NOMO-1 (cell line): ENCODE results near the gene GOLIM4.

Experiments used
- DNase-seq, 2 experiments: peaks; one replicate each; lab custom pipeline; 2025; ENCODE audit not compliant: unreplicated experiment in 2 of 2; lab: John Stamatoyannopoulos, UW

The GOLIM4 gene

DNA sequence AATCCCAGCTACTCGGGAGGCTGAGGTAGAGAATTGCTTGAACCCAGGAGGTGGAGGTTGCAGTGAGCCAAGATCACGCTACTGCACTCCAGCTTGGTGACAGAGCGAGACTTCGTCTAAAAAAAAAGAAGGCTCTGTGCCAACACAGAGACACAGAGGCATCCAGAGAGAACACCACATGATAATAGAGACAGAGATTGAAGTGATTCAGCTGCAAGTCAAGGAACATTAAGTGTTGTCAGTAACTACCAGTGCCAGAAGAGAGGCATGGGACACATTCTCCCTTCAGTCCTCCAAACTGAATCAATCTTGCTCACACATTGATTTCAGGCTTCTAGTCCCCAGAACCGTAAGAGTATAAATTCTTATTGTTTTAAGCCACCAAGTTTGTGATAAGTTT, 97.5 kb downstream of the GOLIM4 start:
- no peak for DNase-seq

DNA sequence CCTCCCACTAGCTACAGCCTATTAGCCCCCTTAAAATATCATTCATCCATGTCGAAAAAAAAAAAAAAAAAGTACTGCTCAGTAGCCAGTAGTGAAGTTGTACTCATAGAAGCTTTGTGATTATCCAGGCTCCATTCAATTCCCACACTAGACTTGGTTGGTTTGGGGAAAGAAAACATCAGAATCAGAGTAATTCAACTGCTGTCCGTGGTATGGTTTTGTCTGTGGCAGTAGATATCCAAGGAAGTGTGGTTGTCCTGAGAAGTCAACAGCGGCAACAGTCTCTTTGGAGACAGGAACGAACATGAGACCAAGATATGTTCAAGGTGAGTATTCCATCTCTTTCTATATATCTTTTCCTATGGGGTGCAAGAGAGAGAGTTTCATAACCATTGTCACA, 99.2 kb downstream of the GOLIM4 start:
- DNase-seq = no peak

DNA sequence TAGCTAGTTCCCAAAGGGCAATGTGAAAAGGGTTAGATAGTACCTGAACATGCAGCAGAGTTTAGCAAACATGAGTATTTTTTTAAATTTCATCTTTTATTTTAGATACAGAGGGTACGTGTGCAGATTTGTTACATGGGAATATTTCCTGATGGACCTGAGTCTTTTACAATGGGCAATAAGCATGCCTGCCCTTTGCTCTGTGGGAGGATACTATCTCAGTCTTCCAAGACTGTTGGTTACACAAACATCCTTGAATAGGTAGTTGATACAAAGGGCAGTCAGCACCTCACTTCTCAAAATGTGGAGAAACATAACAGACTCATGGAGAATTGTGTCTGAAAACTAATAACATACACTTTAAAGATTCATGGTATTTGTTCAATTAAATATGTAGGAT, 103.3 kb downstream of the GOLIM4 start:
- no peak for DNase-seq

GRCh38 chr3:167991213-167991612, 104.5 kb downstream of the GOLIM4 start:
- DNase-seq = no peak

GRCh38 chr3:167989999-167990398, 105.7 kb downstream of the GOLIM4 start:
- no peak for DNase-seq

DNA sequence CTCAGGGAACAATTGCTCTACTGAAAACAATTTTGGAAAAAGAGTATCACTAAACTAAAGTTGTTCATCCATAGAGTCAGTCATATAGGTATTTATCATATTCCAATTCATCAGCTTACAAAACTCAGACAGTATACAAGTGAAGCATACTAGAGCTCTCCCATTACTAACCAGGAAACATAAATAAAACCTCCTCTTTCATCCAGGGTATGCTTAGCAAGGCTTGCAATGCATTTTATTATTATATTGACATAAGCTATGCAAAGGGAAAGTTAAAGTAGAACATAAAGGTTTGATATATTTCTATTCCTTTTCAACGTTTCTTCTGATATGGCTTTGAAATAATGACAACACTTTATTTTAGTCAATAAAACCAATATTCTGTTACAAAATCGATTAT, 106.7 kb downstream of the GOLIM4 start:
- DNase-seq = no peak

DNA sequence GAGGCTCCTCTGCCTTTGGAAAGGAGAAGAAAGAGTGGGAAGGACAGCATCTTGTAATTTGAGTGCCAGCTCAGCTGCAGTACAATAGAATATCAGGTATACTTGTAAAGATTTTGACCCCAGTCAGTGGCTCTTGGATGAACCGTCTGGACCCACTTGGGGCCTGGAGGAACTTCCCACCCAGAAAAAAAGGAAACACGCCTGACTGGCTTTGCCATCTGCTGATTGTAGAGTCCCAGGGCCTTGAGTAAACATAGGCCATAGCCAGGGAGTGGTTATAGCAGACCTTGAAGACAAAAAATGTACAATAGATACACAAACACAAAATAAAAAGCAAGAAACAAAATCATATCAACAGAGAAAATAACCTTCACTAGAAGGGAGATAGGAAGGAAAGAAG, 112.1 kb downstream of the GOLIM4 start:
- DNase-seq = no peak

DNA sequence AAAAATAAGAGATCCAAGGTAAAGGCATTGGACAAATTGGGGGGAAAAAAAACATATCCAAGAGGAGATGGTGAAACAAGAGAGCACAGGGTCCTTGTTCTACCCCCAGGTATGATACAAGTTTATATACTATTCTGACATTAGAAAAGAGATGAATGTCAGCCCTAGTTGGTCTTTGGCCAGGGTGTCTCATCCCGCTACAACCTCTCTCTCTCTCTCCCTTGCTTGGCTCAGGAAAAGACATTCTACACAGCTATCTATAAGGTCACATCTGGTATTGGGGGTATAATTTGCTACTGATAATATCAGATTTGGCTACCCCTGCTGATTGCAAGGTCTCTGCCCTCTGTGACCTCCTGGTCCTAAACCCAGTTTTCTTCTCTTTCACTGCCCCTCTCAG, 117.2 kb downstream of the GOLIM4 start:
- DNase-seq = no peak

DNA sequence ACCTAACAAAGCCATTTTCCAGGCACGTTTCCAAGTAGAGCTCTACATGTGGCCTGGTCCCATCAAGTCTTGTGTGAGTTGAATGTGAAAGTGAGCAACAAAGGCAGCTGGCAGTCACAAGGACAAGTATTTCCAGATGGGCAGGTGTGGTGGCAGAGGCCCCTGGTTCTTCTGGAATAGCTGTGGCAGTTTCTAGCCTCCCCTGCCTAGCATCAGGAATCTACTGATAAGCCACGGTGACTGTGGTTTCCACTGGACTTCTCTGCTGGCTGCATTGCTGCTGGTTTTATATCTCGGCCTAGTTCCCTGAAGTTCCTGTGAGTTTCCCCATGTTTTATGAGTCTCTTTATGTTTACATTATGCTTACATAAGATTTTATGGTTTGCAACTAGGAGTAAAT, 117.7 kb downstream of the GOLIM4 start:
- DNase-seq = no peak

DNA sequence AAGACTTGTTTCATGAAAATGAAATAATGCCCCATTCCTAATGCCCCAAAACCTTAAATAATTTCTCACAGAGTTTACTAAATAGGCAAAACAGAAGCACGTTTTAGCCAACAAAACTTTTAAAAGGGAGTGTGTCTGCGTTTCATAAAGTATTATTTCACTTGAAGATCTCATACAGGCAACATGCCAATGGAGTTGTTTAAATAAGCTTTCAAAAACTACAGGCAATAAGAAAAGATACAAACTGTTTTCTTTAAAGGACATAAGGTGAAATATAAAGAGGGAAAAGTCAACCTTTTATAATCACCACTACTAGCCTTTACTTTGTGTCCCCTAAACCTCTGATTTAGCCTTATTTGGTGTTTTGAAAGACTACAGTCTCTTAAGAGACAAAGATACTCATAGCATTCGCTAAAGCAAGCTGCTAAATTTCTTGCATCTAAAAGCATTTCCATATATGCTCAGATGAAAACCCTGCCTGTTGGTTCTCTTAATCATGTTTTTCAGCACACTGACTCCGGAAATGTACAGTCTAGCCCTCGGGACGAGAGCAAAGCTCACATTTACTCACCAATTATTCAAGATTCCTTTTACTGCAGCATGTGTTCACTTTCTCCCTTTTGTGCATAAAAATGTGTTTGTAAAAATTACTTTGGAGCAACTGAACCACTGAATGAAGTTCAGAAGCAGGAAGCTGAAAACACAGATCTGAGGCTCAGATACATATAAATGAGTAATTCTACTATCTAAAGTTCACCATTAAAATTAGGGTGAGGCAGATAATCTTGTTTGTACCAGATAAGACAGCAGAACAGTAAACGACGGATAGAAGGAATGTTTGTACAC, 119.0 kb downstream of the GOLIM4 start:
- no peak for DNase-seq

DNA sequence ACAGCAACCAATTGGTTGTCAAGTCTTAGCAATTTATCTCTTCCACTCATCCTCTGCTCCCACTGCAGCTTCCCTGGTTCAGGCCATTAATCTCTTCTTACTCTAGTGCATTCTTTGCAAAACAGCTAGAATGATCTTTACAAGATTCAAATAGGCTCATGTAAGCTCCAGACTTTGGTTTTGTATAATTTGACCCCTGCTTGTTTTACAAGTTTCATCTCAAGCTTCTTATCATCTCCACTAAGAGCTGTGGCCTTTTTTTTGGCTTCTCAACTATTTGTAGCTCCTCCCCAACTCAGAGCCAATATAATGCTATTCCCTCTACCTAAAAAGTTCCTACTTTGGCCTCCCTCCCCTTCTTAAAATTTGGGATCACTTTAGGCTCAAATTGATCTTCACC, 121.8 kb downstream of the GOLIM4 start:
- DNase-seq = no peak

DNA sequence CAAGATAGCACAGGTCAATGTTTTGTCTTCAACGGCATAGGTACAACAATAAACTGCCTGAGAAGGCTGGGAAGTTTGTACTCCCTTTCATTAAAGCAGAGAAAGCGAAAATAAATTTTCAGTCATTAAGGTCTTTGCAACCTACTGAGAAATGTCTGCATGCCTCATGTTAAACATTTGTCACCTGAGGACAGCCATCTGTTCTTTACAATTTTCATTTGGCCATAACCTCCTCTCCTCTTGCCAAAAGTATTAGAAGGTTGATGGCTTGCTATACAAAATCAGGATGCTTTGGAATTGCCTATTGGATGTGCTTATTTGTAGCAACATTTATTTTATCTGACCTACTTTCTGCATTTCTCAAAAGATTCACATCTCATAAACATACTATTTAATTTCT, 122.7 kb downstream of the GOLIM4 start:
- DNase-seq = no peak

GRCh38 chr3:167972502-167972901, 123.2 kb downstream of the GOLIM4 start:
- peak in 1 of 2 experiments; percentile 23 for DNase-seq

DNA sequence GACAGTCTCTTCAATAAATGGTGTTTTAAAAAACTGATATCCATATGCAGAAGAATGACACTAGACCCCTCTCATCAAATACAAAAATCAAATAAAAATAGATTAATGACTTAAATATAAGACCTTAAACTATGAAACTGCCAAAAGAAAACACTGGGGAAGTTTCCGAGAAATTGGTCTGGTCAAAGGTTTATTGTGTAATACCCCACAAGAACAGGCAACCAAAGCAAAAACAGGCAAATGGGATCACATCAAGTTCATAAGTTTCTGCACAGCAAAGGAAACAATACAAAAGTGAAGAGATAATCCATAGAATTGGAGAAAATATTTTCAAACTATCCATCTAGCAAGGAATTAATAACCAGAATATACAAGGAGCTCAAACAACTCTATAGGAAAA, 126.2 kb downstream of the GOLIM4 start:
- peak in 1 of 2 experiments; percentile 10 for DNase-seq

DNA sequence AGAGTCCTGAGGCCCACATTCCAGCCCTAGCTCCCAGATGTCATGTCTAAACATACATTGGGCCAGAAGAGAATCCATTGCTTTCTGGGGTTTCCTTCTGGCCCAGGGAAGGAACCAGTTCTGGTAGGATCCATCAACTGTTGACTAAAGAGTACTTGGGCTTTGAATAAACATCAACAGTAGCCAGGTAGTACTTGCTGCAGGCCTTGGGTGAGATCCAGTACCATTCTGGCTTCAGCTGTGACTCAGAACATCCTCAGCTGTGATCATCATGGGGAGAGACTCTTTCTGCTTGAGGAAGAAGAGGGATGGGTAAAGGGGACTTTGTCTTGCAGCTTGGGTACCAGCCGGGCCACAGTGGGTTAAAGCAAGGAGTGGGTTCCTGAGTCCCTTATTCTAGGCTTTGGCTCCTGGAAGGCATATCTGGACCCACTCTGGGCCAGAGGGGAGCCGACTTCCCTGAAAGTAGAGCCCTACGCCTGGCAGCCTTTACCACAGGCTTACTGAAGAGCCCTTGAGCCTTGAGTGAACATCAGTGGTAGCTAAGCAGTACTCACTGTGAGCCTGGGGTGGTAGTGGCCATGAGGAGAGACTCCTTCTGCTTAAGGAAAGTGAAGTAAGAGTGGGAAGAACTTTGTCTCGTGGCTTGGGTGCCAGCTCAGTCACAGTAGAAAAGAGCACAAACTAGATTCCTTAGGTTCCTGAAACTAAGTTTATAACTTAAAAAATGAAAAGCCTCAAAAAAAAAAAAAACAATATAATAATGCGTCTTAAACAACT, 128.3 kb downstream of the GOLIM4 start:
- DNase-seq = no peak
